PFSK-1 (cell line): ENCODE results near the gene PPIB.

Experiments
- POLR2AphosphoS5 ChIP-seq: IDR thresholded peaks from 2 replicates; pipeline ENCODE4 v1.6.1; 2012; ENCODE audit warnings: low read depth, mild to moderate bottlenecking, control low read depth, low read length, moderate library complexity
- SIN3A ChIP-seq: IDR thresholded peaks from 2 replicates; pipeline ENCODE4 v1.6.1; 2012; ENCODE audit warnings: mild to moderate bottlenecking, low read length, moderate library complexity, borderline replicate concordance; ENCODE audit not compliant: insufficient read depth

DNA sequence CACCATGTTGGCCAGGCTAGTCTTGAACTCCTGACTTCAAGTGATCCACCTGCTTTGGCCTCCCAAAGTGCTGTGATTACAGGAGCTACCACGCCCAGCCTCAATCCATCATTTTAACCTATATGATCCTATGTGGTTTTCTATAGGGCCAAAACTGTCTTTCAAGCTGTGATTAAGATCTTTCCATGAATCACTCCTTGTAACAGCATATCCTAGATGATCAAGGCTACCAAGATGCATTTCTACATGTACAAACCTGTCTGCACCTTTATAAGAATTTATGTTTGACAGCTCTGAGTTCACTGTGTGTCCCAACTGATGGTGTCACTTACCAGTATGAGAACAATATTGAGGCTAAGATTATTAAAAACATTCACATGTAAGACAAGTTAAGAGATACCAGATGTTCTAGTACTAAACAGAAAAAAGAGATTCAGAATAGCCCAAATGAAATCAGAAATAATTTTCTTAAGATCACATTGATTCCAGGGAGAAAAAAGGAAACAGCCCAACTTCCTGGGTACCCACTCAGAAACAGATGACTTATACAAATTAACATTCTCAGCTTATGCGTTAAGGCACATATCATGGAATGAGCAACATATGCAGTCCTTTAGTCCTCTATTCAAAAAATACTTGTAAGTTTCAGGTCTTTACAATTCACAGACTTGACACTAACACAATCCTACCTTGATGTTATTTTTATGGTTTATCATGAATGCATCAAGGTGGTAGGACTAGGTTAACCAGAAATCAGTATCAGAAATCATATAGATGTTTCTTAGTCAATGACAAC is 24.8 kb upstream of the PPIB start:
- TF ChIP-seq POLR2AphosphoS5 (no peak), SIN3A (no peak)
